ENCODE measurements around the gene TNKS2. TPM values are rescaled to one million over a fixed set of nuclear protein-coding genes. Genes with fewer than 3 reads are reported as not detected.

Gene TNKS2
- total RNA-seq, 1 donor from 2014 or later: 53.4 TPM

- peak overlapping the region; percentile 75 for H3K4me2 ChIP-seq
- Mint-ChIP-seq H3K27ac (no peak overlapping the region), H3K9me3 (no peaks in the 10 kb centered on the region), H3K36me3 (peaks cover 33% of the 10 kb centered on the region), H3K4me3 (peak overlapping the region; percentile 97), H3K27me3 (ENCODE audit: insufficient read depth, low read depth) (peaks cover 8% of the 10 kb centered on the region), H3K4me1 (peaks cover 33% of the 10 kb centered on the region)
- no peak overlapping the region for H3K9ac ChIP-seq
- H3K27ac ChIP-seq: no peak overlapping the region
- H2AFZ ChIP-seq (replicated peaks): no peak overlapping the region
- H3K4me1 ChIP-seq: peaks cover 34% of the 10 kb centered on the region
- no peak for DNase-seq (ENCODE audit: low spot score)
- peaks cover 70% of the 10 kb centered on the region for H4K20me1 ChIP-seq (ENCODE audit: low read depth)
- H3K9me3 ChIP-seq (ENCODE audit: low read depth): no peaks in the 10 kb centered on the region
- TF ChIP-seq EZH2 (IDR thresholded peaks at IDR 0.05): no peak
- no peak for TF ChIP-seq EZH2phosphoT487 (IDR thresholded peaks at IDR 0.05)
- TF ChIP-seq, protein P1, sequence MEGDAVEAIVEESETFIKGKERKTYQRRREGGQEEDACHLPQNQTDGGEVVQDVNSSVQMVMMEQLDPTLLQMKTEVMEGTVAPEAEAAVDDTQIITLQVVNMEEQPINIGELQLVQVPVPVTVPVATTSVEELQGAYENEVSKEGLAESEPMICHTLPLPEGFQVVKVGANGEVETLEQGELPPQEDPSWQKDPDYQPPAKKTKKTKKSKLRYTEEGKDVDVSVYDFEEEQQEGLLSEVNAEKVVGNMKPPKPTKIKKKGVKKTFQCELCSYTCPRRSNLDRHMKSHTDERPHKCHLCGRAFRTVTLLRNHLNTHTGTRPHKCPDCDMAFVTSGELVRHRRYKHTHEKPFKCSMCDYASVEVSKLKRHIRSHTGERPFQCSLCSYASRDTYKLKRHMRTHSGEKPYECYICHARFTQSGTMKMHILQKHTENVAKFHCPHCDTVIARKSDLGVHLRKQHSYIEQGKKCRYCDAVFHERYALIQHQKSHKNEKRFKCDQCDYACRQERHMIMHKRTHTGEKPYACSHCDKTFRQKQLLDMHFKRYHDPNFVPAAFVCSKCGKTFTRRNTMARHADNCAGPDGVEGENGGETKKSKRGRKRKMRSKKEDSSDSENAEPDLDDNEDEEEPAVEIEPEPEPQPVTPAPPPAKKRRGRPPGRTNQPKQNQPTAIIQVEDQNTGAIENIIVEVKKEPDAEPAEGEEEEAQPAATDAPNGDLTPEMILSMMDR (IDR thresholded peaks at IDR 0.05): no peak
- peaks cover 28% of the 10 kb centered on the region for H3F3A ChIP-seq (ENCODE audit: low read depth)
- H3K27me3 ChIP-seq: no peaks in the 10 kb centered on the region
- H3K79me2 ChIP-seq (ENCODE audit: low read depth): peaks cover 86% of the 10 kb centered on the region
- H3K36me3 ChIP-seq: peaks cover 8% of the 10 kb centered on the region
- peak overlapping the region; percentile 76 for H3K4me3 ChIP-seq
Measured at GRCh38 chr10:91800756-91801155, 2.5 kb downstream of the TNKS2 start.

DNA sequence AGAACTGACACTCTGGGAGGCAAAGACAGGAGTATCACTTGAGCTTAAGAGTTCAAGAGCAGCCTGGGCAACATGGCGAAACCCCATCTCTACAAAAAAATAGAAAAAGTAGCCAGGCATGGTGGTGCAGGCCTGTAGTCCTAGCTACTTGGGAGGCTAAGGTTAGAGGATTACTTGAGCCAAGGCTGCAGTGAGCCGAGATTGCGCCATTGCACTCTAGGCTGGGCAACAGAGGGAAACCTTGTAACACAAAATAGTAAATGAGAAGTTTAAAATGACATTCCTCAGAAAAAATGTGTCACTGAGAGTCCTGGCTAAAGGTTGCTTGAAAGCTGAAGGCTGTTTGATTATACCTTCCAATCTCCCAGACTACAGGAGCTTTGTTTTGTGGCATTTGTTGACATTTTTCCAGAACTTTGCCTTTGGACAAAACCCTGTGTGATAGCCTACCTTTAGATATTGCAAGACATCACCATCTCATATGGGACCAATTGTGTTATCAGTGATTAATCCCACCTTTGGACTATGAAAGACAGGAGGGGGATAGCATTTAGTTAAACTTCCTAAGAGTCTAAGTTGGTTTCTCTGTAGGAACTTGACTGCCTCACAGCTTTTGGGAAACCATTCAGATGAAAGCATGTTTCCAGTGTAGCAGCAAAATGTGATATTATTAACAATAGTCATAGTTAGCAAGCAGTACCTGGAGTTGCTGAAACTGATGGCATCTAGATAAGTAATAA, 5.3 kb downstream of the TNKS2 start:
- H3K27ac Mint-ChIP-seq: no peak overlapping the region

GRCh38 chr10:91804126-91804510, 5.9 kb downstream of the TNKS2 start:
- Histone ChIP-seq H3K9ac (no peak overlapping the region), H3K4me1 (peaks cover 12% of the 10 kb centered on the region), H3K27ac (no peak overlapping the region), H2AFZ (replicated peaks) (no peak overlapping the region), H3K79me2 (ENCODE audit: low read depth) (peaks cover 100% of the 10 kb centered on the region), H4K20me1 (ENCODE audit: low read depth) (peaks cover 67% of the 10 kb centered on the region), H3K27me3 (no peaks in the 10 kb centered on the region), H3K4me2 (no peak overlapping the region), H3K4me3 (no peak overlapping the region), H3F3A (ENCODE audit: low read depth) (peaks cover 1% of the 10 kb centered on the region), H3K9me3 (ENCODE audit: low read depth) (peaks cover 5% of the 10 kb centered on the region), H3K36me3 (peaks cover 14% of the 10 kb centered on the region)
- Mint-ChIP-seq H3K27ac (no peak overlapping the region), H3K9me3 (peaks cover 4% of the 10 kb centered on the region), H3K36me3 (peaks cover 53% of the 10 kb centered on the region), H3K4me1 (peaks cover 23% of the 10 kb centered on the region), H3K4me3 (no peak overlapping the region), H3K27me3 (ENCODE audit: insufficient read depth, low read depth) (peaks cover 3% of the 10 kb centered on the region)
- no peak for DNase-seq (ENCODE audit: low spot score)
- TF ChIP-seq EZH2 (IDR thresholded peaks at IDR 0.05) (no peak), EZH2phosphoT487 (IDR thresholded peaks at IDR 0.05) (no peak)
- TF ChIP-seq, protein P1 (IDR thresholded peaks at IDR 0.05): no peak

More for the DNA sequence above, 5.3 kb downstream of the TNKS2 start:
- Mint-ChIP-seq H3K36me3 (peaks cover 47% of the 10 kb centered on the region), H3K4me1 (peaks cover 26% of the 10 kb centered on the region), H3K4me3 (no peak overlapping the region), H3K9me3 (no peaks in the 10 kb centered on the region), H3K27me3 (ENCODE audit: insufficient read depth, low read depth) (peaks cover 6% of the 10 kb centered on the region)
- Histone ChIP-seq H3K9ac (no peak overlapping the region), H3K4me1 (peaks cover 12% of the 10 kb centered on the region), H3K27ac (no peak overlapping the region), H3K79me2 (ENCODE audit: low read depth) (peaks cover 100% of the 10 kb centered on the region), H4K20me1 (ENCODE audit: low read depth) (peaks cover 71% of the 10 kb centered on the region), H2AFZ (replicated peaks) (no peak overlapping the region), H3K27me3 (no peaks in the 10 kb centered on the region), H3K9me3 (ENCODE audit: low read depth) (peaks cover 2% of the 10 kb centered on the region), H3K36me3 (peaks cover 10% of the 10 kb centered on the region), H3K4me3 (no peak overlapping the region), H3K4me2 (no peak overlapping the region), H3F3A (ENCODE audit: low read depth) (peaks cover 7% of the 10 kb centered on the region)
- TF ChIP-seq, protein P1 (IDR thresholded peaks at IDR 0.05): no peak
- TF ChIP-seq EZH2 (IDR thresholded peaks at IDR 0.05) (no peak), EZH2phosphoT487 (IDR thresholded peaks at IDR 0.05) (no peak)
- no peak for DNase-seq (ENCODE audit: low spot score)

Measured in neural progenitor cell (in vitro differentiated cells).